ENCODE data around the gene LAMTOR4.

The LAMTOR4 gene

DNA sequence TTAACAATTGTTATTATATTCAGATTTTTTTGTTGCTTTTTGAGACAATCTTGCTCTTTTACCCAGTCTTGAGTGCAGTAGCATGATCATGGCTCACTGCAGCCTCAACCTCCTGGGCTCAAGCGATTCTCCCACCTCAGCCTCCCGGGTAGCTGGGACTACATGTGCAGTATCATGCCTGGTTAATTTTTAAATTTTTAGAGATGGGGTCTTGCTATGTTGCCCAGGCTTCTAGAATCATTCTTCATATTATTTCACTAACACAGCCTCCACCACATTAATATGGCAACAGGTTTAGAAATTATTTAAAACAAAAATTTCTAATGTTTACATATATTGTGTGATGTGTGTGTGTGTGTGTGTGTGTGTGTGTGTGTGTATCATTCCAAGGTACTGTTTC, 1.4 kb upstream of the LAMTOR4 start:
- TF ChIP-seq, protein P1, sequence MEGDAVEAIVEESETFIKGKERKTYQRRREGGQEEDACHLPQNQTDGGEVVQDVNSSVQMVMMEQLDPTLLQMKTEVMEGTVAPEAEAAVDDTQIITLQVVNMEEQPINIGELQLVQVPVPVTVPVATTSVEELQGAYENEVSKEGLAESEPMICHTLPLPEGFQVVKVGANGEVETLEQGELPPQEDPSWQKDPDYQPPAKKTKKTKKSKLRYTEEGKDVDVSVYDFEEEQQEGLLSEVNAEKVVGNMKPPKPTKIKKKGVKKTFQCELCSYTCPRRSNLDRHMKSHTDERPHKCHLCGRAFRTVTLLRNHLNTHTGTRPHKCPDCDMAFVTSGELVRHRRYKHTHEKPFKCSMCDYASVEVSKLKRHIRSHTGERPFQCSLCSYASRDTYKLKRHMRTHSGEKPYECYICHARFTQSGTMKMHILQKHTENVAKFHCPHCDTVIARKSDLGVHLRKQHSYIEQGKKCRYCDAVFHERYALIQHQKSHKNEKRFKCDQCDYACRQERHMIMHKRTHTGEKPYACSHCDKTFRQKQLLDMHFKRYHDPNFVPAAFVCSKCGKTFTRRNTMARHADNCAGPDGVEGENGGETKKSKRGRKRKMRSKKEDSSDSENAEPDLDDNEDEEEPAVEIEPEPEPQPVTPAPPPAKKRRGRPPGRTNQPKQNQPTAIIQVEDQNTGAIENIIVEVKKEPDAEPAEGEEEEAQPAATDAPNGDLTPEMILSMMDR (IDR thresholded peaks at IDR 0.05; ENCODE audit: control insufficient read depth, extremely low read depth, insufficient read depth): no peak
- H3K4me3 ChIP-seq (ENCODE audit: low read depth, low read length): no peak overlapping the region
- no peak for DNase-seq (ENCODE audit: low read depth)

DNA sequence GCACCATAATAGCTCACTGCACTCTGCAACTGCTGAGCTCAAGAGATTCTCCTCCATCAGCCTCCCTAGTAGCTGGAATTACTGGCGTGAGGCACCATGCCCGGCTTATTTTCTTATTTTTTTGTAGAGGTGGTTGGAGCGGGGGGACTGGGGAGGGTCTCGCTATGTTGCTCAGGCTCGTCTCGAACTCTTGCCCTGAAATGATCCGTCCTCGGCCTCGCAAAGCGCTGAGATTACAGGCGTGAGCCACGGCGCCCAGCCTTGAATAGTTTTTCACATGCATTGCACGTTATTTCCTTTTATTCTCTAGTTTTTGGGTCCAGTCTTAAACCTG, 526 bp upstream of the LAMTOR4 start:
- TF ChIP-seq, protein P1 (IDR thresholded peaks at IDR 0.05; ENCODE audit: control insufficient read depth, extremely low read depth, insufficient read depth): no peak
- no peak for DNase-seq (ENCODE audit: low read depth)
- peak overlapping the region; percentile 99 for H3K4me3 ChIP-seq (ENCODE audit: low read depth, low read length)

DNA sequence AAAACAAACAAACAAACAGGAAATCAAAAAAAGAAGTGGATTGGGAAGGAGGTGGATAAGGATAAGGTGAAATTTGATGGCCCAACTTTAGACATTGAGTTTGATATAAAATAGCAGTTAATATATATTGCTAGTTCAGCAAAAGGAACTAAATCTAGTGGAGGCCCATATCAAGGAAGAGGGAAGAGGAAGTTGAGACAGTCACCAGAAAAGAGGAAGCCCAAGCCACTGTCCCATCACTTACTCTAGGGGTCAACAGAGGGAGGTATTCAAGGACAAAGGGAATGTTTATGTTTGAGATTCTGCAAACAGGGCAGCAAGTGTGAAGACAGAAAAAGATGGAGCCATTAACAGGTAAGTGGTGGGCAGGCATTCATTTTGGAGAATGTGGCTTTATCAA, 3.7 kb downstream of the LAMTOR4 start:
- TF ChIP-seq, protein P1 (IDR thresholded peaks at IDR 0.05; ENCODE audit: control insufficient read depth, extremely low read depth, insufficient read depth): no peak
- H3K4me3 ChIP-seq (ENCODE audit: low read depth, low read length): no peak overlapping the region
- DNase-seq (ENCODE audit: low read depth): no peak

DNA sequence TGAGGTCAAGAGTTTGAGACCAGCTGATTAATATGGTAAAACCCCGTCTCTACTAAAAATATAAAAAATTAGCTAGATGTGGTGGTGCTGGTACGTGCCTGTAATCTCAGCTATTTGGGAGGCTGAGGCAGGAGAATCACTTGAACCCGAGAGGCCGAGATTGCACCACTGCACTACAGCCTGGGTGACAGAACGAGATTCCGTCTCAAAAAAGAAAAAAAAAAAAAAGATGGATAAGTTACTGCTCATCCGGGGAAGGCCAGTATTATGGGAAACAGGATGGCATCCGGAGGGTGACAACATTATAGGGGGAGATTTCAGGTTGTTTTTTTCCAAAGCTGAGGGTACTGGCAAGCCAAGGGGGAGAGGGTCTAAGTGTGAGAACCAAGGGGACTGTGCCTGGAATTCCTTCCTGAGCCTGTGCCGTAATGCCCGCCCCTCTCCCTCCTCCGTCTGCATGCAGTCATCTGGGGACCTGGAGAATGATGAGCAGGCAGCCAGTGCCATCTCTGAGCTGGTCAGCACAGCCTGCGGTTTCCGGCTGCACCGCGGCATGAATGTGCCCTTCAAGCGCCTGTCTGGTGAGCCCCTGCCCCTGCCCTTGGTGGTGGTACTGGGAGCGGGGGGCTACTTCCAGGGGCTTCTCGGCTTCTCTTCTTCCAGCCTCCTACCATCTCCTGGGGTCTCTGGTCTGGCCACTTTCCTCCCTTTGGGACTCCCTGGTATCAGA, 4.4 kb downstream of the LAMTOR4 start:
- TF ChIP-seq, protein P1 (IDR thresholded peaks at IDR 0.05; ENCODE audit: control insufficient read depth, extremely low read depth, insufficient read depth): no peak

DNA sequence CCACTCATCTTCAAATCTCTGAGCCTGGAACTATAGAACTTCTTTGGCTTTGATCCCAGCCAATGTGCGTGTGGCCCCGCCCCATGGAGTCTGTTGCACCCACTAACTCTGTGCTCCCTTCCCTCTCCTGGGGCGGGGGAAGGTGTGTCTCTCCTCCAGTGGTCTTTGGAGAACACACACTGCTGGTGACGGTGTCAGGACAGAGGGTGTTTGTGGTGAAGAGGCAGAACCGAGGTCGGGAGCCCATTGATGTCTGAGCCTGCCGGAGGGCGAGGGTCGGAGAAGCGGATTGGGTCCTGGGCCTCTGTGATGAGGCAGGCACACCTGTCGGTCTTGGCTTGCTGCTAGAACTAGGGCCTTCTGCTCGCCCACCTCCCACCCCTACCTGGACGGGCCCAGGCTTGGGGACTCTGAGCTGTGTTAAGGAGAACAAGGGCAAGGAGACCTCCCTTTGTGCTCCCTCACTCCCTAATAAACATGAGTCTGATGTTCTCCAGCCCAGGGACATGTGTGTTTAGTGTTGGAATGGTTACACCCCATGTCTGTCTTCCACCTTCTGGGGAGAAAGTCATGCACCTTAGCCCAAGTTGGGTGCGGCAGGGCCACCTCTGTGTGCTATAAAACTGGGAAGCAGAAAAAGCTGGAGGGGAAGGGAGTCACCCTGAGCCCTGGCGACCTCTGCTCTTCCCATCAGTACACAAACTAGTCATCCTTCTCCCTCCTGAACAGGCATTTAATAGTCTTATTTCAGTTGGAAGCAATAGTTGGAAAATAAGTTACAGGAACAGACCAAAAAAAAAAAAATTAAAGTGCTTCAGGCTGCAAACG, 5.2 kb downstream of the LAMTOR4 start:
- H3K4me3 ChIP-seq (ENCODE audit: low read depth, low read length): no peak overlapping the region
- DNase-seq (ENCODE audit: low read depth): no peak

More for the DNA sequence above, 4.4 kb downstream of the LAMTOR4 start:
- DNase-seq (ENCODE audit: low read depth): no peak
- H3K4me3 ChIP-seq (ENCODE audit: low read depth, low read length): no peak overlapping the region

DNA sequence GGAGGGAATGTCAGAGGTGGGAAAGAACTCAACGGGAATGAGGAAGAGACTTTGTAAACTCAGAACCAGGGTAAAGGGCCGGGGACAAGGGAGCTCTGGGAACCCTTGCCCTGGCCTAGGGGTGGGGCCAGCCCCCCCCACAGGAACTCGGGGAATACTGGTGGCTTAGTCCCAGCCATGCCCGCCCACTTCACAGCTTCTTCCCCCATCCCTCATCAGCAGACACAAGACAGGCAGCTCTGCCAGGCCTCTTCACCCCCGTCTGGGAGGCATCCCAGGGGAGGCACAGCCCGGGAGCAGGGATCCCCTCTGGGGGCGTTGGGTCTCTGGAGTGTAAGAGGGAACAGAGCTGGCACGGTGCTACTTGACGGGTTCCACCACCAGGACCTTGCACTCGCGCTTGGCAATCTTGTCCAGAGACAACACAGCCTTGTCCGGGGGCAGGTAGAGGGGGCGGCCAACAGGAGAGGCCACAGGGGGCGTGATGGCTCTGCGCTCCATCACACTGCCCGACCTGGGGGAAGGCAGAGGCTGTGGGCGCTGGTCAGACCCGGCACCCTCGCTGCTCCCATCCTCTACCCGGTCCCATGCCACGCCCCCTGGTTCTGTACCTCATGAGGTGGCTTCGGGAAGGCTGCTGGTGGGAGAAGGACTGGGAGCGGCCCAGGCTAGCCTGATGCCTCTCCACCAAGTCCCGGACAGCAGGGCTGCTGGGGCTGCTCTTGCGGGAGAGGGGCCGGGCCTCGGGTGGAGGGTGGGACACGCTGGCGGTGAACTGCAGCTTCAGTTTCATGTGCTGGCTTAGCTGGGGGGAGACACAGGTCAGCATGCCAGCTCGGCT, 6.2 kb downstream of the LAMTOR4 start:
- H3K4me3 ChIP-seq (ENCODE audit: low read depth, low read length): no peak overlapping the region
- TF ChIP-seq, protein P1 (IDR thresholded peaks at IDR 0.05; ENCODE audit: control insufficient read depth, extremely low read depth, insufficient read depth): no peak
- no peak for DNase-seq (ENCODE audit: low read depth)

More for the DNA sequence above, 5.2 kb downstream of the LAMTOR4 start:
- TF ChIP-seq, protein P1 (IDR thresholded peaks at IDR 0.05; ENCODE audit: control insufficient read depth, extremely low read depth, insufficient read depth): no peak
